Mesenchymal stem cell (in vitro differentiated cells and primary cell): Measurements from ENCODE around the gene TMEM25.

Experiments
- DNase-seq: peaks from one replicate; pipeline ENCODE4 v3.0.0-alpha.2; 2013
- H2AFZ ChIP-seq: one replicate; pipeline ENCODE4 v1.6.1; 2013; ENCODE audit warnings: low read depth, mild to moderate bottlenecking, control low read depth, inconsistent platforms, low read length, moderate library complexity
- H2AK5ac ChIP-seq: 2 replicates; pipeline ENCODE4 v1.6.1; 2013; ENCODE audit warnings: low read length, moderate library complexity, mild to moderate bottlenecking, inconsistent platforms; ENCODE audit not compliant: severe bottlenecking
- H2BK120ac ChIP-seq: one replicate; pipeline ENCODE4 v1.6.1; 2013; ENCODE audit warnings: low read depth, mild to moderate bottlenecking, inconsistent platforms, low read length, moderate library complexity
- H2BK12ac ChIP-seq, 2 experiments: one replicate each; pipeline ENCODE4 v1.6.1; 2013; ENCODE audit warnings: inconsistent platforms in 2 of 2, low read length in 2 of 2, mild to moderate bottlenecking in 2 of 2, moderate library complexity in 2 of 2, control low read depth in 1 of 2
- H2BK15ac ChIP-seq: one replicate; pipeline ENCODE4 v1.6.1; 2013; ENCODE audit warnings: mild to moderate bottlenecking, low read depth, inconsistent platforms; ENCODE audit not compliant: poor library complexity, severe bottlenecking
- H2BK5ac ChIP-seq: 2 replicates; pipeline ENCODE4 v1.6.1; 2013; ENCODE audit warnings: low read depth, mild to moderate bottlenecking, low read length, control low read depth, inconsistent platforms; ENCODE audit not compliant: poor library complexity, severe bottlenecking
- H3K14ac ChIP-seq, 2 experiments: one replicate each; pipeline ENCODE4 v1.6.1; 2013; ENCODE audit warnings: inconsistent platforms in 2 of 2, low read length in 2 of 2, control low read depth in 1 of 2, mild to moderate bottlenecking in 1 of 2, moderate library complexity in 1 of 2
- H3K18ac ChIP-seq, 2 experiments: one replicate each; pipeline ENCODE4 v1.6.1; 2013; ENCODE audit warnings: inconsistent platforms in 2 of 2, low read length in 2 of 2, control low read depth in 1 of 2, low read depth in 1 of 2, mild to moderate bottlenecking in 1 of 2
- H3K23ac ChIP-seq, 2 experiments: one replicate each; pipeline ENCODE4 v1.6.1; 2013; ENCODE audit warnings: inconsistent platforms in 2 of 2, low read length in 2 of 2, mild to moderate bottlenecking in 2 of 2, moderate library complexity in 2 of 2, control low read depth in 1 of 2
- H3K27ac ChIP-seq: 2 replicates; pipeline ENCODE4 v1.5.1; 2013; ENCODE audit warnings: mild to moderate bottlenecking, moderate library complexity, low read length, control low read depth, inconsistent platforms; ENCODE audit not compliant: poor library complexity, severe bottlenecking
- H3K27me3 ChIP-seq, 2 experiments: 2 replicates each; pipeline versions ENCODE4 v1.6.1 to v1.7.0; 2013; ENCODE audit warnings: low read length in 2 of 2, mild to moderate bottlenecking in 2 of 2, moderate library complexity in 2 of 2, control low read depth in 1 of 2, inconsistent platforms in 1 of 2; ENCODE audit not compliant: control insufficient read depth in 1 of 2, insufficient read depth in 1 of 2
- H3K36me3 ChIP-seq, 2 experiments: 2 replicates each; pipeline versions ENCODE4 v1.6.1 to v1.7.0; 2013; ENCODE audit warnings: low read length in 2 of 2, control low read depth in 1 of 2, inconsistent platforms in 1 of 2, low read depth in 1 of 2, mild to moderate bottlenecking in 1 of 2; ENCODE audit not compliant: insufficient read depth in 2 of 2, control insufficient read depth in 1 of 2
- H3K4ac ChIP-seq, 2 experiments: one replicate each; pipeline ENCODE4 v1.6.1; 2013; ENCODE audit warnings: inconsistent platforms in 2 of 2, low read length in 2 of 2, mild to moderate bottlenecking in 2 of 2, moderate library complexity in 2 of 2, control low read depth in 1 of 2, low read depth in 1 of 2
- H3K4me1 ChIP-seq: 2 replicates; pipeline ENCODE4 v1.6.1; 2013; ENCODE audit warnings: low read depth, low read length, control low read depth; ENCODE audit not compliant: control insufficient read depth, insufficient read depth
- H3K4me2 ChIP-seq: 2 replicates; pipeline ENCODE4 v1.6.1; 2013; ENCODE audit warnings: low read length, mild to moderate bottlenecking, inconsistent platforms; ENCODE audit not compliant: poor library complexity, severe bottlenecking
- H3K4me3 ChIP-seq, 2 experiments: 2 replicates each; pipeline versions ENCODE4 v1.5.1 to v1.7.0; 2013; ENCODE audit warnings: low read length in 2 of 2, mild to moderate bottlenecking in 2 of 2, control low read depth in 1 of 2, low read depth in 1 of 2; ENCODE audit not compliant: insufficient read depth in 1 of 2
- H3K79me1 ChIP-seq: replicated peaks from 2 replicates; pipeline ENCODE4 v1.6.1; 2013; ENCODE audit warnings: mild to moderate bottlenecking, control low read depth, low read length, inconsistent platforms; ENCODE audit not compliant: poor library complexity, severe bottlenecking
- H3K9ac ChIP-seq: 2 replicates; pipeline ENCODE4 v1.7.0; 2013; ENCODE audit warnings: mild to moderate bottlenecking, low read length, moderate library complexity
- H3K9me3 ChIP-seq: 2 replicates; pipeline ENCODE4 v1.7.0; 2013; ENCODE audit warnings: mild to moderate bottlenecking, low read length; ENCODE audit not compliant: control insufficient read depth
- H4K8ac ChIP-seq: one replicate; pipeline ENCODE4 v1.6.1; 2013; ENCODE audit warnings: inconsistent platforms, mild to moderate bottlenecking, low read length, moderate library complexity
- H4K91ac ChIP-seq: one replicate; pipeline ENCODE4 v1.6.1; 2013; ENCODE audit warnings: mild to moderate bottlenecking, low read length, inconsistent platforms
- WGBS: methylation state at CpG from one replicate; pipeline ENCODE4 v1.1.7; 2013; ENCODE audit warnings: mixed read lengths; 5-methylcytosine and 5-hydroxymethylcytosine counted together

TMEM25 gene

GRCh38 chr11:118522571-118523072 is 8.4 kb upstream of the TMEM25 start:
- 65% methylated on average over 6 of the region's 6 CpGs for WGBS
- peak; percentile 38 for DNase-seq
- Histone ChIP-seq H2BK120ac (no peak overlapping the region), H3K4ac (no peak overlapping the region), H3K9ac (peak overlapping the region; percentile 1), H2AFZ (no peak overlapping the region), H3K36me3 (peaks cover 49 to 82% of the 10 kb centered on the region in 2 experiments), H3K4me3 (no peak overlapping the region), H4K91ac (no peak overlapping the region), H2AK5ac (no peak overlapping the region), H3K18ac (no peak overlapping the region), H3K4me1 (no peaks in the 10 kb centered on the region), H4K8ac (no peak overlapping the region), H2BK12ac (no peak overlapping the region), H2BK15ac (no peak overlapping the region), H3K14ac (no peak overlapping the region), H3K27ac (no peak overlapping the region), H3K4me2 (no peak overlapping the region), H3K9me3 (no peaks in the 10 kb centered on the region), H3K23ac (no peak overlapping the region), H3K79me1 (peaks cover 8% of the 10 kb centered on the region), H2BK5ac (no peak overlapping the region), H3K27me3 (no peaks in the 10 kb centered on the region)

DNA sequence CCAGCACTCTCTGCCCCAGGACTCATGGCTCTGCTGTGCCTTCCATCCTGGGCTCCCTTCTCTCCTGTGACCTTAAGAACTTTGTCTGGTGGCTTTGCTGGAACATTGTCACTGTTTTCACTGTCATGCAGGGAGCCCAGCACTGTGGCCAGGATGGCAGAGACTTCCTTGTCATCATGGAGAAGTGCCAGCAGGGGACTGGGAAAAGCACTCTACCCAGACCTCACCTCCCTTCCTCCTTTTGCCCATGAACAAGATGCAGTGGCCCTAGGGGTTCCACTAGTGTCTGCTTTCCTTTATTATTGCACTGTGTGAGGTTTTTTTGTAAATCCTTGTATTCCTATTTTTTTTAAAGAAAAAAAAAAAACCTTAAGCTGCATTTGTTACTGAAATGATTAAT is 6.6 kb upstream of the TMEM25 start:
- Histone ChIP-seq H3K4me2 (no peak overlapping the region), H2AK5ac (no peak overlapping the region), H3K4me3 (no peak overlapping the region), H3K23ac (no peak overlapping the region), H3K18ac (no peak overlapping the region), H3K36me3 (peaks cover 48 to 72% of the 10 kb centered on the region in 2 experiments), H4K8ac (no peak overlapping the region), H3K4ac (no peak overlapping the region), H4K91ac (no peak overlapping the region), H2BK120ac (no peak overlapping the region), H2BK5ac (no peak overlapping the region), H3K79me1 (peaks cover 13% of the 10 kb centered on the region), H3K9ac (no peak overlapping the region), H3K9me3 (no peaks in the 10 kb centered on the region), H3K14ac (no peak overlapping the region), H2BK12ac (no peak overlapping the region), H3K27ac (no peak overlapping the region), H3K27me3 (no peaks in the 10 kb centered on the region), H3K4me1 (peaks cover 5% of the 10 kb centered on the region), H2AFZ (no peak overlapping the region), H2BK15ac (no peak overlapping the region)
- no peak for DNase-seq

GRCh38 chr11:118524757-118525470 is 6.1 kb upstream of the TMEM25 start:
- H3K27me3 ChIP-seq = no peaks in the 10 kb centered on the region
- H4K91ac ChIP-seq = no peak overlapping the region
- no peak overlapping the region for H2BK120ac ChIP-seq
- no peak overlapping the region for H3K18ac ChIP-seq
- no peak overlapping the region for H3K4me2 ChIP-seq
- no peak overlapping the region for H2AK5ac ChIP-seq
- H3K36me3 ChIP-seq = peaks cover 43 to 67% of the 10 kb centered on the region in 2 experiments
- no peak overlapping the region for H3K23ac ChIP-seq
- no peak for DNase-seq
- H3K14ac ChIP-seq = no peak overlapping the region
- no peak overlapping the region for H3K4me3 ChIP-seq
- H3K27ac ChIP-seq = no peak overlapping the region
- no peak overlapping the region for H4K8ac ChIP-seq
- no peaks in the 10 kb centered on the region for H3K9me3 ChIP-seq
- peaks cover 5% of the 10 kb centered on the region for H3K4me1 ChIP-seq
- no peak overlapping the region for H2BK5ac ChIP-seq
- no peak overlapping the region for H2BK15ac ChIP-seq
- 98% methylated on average over 6 of the region's 6 CpGs for WGBS
- no peak overlapping the region for H2BK12ac ChIP-seq
- H3K79me1 ChIP-seq = peaks cover 15% of the 10 kb centered on the region
- H3K4ac ChIP-seq = no peak overlapping the region
- no peak overlapping the region for H2AFZ ChIP-seq
- H3K9ac ChIP-seq = no peak overlapping the region

GRCh38 chr11:118526688-118527087 is 4.3 kb upstream of the TMEM25 start:
- Histone ChIP-seq H2AK5ac (no peak overlapping the region), H3K9ac (no peak overlapping the region), H3K79me1 (peaks cover 22% of the 10 kb centered on the region), H3K9me3 (no peaks in the 10 kb centered on the region), H3K27me3 (no peaks in the 10 kb centered on the region), H4K91ac (no peak overlapping the region), H3K14ac (no peak overlapping the region), H2BK15ac (no peak overlapping the region), H2BK12ac (no peak overlapping the region), H3K23ac (no peak overlapping the region), H2BK5ac (no peak overlapping the region), H3K4ac (no peak overlapping the region), H3K4me1 (peaks cover 9% of the 10 kb centered on the region), H3K4me2 (no peak overlapping the region), H3K27ac (no peak overlapping the region), H4K8ac (no peak overlapping the region), H3K18ac (no peak overlapping the region), H2AFZ (no peak overlapping the region), H2BK120ac (no peak overlapping the region), H3K36me3 (peaks cover 34 to 49% of the 10 kb centered on the region in 2 experiments), H3K4me3 (no peak overlapping the region)
- no peak for DNase-seq
- WGBS = 100% methylated on average over 2 of the region's 2 CpGs
